GM20000 (cell line): ENCODE data around the gene LIPC.

Source experiments
- DNase-seq: peaks from one replicate; pipeline ENCODE4 v3.0.0; 2012; ENCODE audit warnings: low spot score
- TF ChIP-seq, protein P1 (sequence below): IDR thresholded peaks from 2 replicates; pipeline ENCODE4 v1.5.1; 2012; ENCODE audit warnings: mild to moderate bottlenecking, control low read depth; ENCODE audit errors: extremely low read depth, missing control alignments

Gene LIPC

DNA sequence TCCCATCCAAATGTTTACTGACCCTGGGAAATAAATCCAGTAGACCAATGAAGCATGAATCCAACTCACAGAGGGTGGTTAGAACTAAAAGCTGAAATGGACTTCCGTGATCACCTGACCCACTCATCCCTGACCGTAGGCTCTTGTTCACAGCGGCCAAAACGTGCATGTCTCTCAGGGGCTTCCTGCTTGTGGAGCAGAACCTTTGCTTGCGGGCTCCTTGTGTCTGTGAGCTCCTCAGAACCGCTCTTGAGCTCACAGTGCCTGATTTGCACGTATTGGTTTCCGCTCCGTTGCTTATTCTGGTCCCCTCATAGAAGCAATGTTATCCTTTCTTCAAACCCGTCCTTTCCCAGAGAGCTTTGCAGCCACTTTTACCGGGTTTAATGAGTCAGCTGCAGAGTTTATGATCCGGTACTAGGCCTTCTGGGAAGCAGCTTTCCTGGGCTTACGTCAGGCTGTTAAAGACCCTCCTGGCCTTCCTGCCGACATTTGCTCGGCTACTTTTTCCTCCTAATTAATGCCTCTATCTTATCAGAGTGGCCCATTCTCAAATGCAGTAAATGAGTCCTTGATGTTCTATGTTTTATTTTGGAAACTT is 35.4 kb downstream of the LIPC start:
- DNase-seq, result no peak
- TF ChIP-seq, protein P1, sequence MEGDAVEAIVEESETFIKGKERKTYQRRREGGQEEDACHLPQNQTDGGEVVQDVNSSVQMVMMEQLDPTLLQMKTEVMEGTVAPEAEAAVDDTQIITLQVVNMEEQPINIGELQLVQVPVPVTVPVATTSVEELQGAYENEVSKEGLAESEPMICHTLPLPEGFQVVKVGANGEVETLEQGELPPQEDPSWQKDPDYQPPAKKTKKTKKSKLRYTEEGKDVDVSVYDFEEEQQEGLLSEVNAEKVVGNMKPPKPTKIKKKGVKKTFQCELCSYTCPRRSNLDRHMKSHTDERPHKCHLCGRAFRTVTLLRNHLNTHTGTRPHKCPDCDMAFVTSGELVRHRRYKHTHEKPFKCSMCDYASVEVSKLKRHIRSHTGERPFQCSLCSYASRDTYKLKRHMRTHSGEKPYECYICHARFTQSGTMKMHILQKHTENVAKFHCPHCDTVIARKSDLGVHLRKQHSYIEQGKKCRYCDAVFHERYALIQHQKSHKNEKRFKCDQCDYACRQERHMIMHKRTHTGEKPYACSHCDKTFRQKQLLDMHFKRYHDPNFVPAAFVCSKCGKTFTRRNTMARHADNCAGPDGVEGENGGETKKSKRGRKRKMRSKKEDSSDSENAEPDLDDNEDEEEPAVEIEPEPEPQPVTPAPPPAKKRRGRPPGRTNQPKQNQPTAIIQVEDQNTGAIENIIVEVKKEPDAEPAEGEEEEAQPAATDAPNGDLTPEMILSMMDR, result no peak

DNA sequence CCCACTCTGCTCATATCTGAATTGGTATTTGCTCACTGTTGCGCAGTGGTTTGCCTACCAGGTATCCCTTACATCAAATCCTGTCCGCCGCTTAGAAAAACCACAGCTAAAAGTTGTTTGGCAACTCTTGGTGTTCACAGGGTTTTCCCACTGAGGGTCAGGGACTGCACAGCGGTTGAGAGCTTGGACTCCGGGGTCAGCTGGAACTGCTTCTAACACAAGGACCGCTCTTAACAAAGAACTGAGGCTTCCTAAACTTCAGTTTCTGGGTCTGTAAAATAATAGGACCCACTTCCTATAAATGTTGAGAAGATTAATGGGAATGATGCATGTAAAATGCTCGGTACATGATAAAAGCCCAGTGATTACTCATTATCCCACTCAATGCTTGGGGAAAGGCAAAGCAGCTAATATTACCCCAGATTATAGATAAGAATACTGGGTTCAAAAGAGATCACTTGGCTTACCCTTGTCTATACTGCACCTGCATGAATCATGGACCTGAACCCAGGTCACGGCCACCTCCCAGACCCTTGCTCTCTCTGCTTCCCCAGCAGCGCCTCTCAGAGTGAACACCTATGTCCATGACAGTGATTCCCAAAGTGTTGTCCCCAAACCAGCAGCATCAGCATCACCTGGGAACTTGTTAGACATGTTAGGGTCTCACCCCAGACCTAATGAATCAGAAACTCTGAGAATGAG is 36.1 kb downstream of the LIPC start:
- TF ChIP-seq, protein P1, result no peak
- no peak for DNase-seq

DNA sequence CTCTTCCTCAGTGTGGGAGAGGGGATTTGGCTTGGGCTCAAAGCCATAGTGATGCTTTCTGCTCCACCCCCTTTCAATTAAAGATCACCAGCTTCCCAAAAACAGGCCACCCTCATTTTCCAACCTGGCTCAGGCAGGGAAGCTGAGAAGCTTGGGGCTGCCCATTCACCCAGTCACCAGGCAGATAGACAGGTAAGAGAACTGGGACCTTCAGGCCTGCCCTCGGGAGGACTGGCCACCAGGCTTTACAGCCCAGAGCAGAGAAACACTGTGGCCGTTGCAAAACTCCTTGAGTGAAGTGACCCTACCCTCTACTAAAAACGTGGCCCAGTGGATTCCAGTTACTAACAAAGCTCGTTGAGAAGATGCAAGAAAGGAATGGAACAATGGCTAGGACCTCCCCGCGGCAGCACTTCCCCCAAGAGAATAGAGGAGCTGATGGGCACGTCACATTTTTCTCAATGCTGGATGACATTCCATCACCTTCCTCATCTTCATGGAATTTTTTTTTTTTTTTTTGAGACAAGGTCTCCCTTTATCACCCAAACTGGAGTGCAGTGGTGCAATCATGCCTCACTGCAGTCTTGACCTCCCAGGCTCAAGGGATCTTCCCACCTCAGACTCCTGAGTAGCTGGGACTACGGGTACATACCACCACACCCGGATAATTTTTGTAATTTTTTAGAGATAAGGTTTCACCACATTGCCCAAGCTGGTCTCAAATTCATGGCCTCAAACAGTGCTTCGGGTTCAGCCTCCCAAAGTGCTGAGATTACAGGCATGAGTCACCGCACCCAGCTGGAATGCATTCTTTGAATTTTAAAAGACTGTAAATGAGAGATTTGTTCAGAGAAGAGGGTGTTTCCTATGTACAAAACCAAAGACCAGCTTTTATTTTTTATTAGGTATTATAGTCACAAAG is 37.9 kb downstream of the LIPC start:
- no peak for DNase-seq
- TF ChIP-seq, protein P1, result no peak

DNA sequence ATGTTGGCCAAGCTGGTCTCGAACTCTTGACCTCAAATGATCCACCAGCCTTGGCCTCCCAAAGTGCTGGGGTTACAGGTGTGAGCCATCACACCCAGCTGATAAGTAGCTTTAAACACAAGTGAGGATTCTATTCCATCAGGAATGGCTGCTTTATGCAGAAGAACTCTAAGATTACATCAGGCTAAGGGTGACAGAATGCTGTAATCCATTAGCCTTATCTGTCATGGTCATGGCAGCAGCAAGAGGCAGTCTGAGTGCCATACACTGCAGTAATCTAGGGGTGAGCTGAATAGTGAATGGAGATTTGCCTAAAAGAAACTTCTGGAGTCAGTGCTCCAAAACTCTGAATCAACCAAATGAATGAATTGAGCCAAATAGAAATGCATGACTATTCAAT is 39.6 kb downstream of the LIPC start:
- no peak for DNase-seq
- TF ChIP-seq, protein P1, result no peak

DNA sequence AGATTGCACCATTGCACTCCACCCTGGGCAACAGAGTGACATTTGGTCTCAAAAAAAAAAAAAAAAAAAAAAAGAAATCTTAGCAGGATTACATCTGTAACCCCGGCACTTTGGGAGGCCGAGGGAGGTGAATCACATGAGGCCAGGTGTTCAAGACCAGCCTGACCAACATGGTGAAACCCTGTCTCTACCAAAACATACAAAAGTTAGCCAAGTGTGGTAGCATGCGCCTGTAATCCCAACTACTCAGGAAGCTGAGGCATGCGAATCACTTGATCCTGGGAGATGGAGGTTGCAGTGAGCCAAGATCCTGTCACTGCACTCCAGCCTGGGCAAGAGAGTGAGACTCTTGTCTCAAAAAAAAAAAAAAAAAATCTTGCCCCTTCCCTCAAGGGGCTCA is 40.4 kb downstream of the LIPC start:
- TF ChIP-seq, protein P1, result no peak
- no peak for DNase-seq

DNA sequence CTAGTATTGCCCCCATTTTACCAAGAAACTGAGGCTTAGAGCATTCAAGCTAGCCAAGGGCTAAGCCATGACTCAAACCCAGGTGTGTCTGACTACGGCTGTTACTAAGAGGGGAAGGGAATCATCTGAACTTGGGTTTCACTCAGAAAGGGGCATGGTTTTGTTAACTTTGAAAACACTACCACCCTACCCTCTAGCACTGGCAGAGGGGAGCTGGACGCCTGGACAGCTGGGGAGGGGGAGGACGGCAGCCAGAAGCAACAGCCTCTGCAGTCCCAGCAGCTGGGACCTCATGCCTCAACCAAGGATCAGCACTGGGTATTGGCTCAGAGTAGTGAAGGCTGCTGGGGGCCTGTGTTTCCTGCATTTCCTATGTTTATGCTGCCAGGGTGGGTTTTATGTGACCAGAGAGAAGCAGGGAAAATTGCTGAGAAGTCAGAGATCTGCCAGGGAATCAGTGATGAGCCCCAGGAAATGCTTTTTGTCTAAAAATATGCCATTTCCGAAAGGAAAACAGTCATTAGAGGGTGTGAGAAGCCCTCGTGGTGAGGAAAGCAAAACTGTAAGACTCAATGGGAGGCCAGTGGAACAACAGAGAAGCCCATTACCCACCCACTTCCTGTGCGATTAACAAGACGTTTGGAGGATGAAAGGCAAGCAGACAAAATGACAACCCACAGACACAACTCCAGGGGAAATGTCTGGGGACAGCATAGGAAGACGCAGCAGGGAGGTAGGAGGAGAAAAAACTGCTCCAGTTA is 41.2 kb downstream of the LIPC start:
- TF ChIP-seq, protein P1, result no peak
- DNase-seq, result no peak

DNA sequence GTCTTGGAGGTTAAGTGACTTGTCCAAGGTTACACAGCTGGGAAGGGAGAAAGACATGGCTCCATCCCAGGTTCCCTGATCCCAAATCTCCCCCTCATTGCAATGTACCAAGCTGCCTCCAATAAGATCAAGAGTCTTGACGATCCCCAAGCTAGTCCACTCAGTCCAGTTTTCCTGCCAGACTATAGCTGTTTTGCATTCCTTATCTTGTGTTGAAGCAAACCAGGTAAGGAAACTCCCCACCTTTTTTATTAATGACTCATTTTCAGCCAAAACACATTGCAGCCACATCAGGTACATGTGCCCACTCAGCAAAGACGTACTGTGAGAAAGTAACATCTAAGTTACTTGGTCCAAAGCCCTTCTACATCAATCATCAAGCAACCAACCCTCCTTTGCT is 41.9 kb downstream of the LIPC start:
- TF ChIP-seq, protein P1, result no peak
- no peak for DNase-seq
